ENCODE results near the gene DGKI.

- TF ChIP-seq POLR2A (IDR thresholded peaks at IDR 0.05) = no peak
- no peak for TF ChIP-seq POLR2AphosphoS5 (IDR thresholded peaks at IDR 0.05)
- no peak for TF ChIP-seq EP300 (IDR thresholded peaks at IDR 0.05)
Measured at GRCh38 chr7:137696376-137696775, 150.4 kb downstream of the DGKI start.

All from suprapubic skin (tissue), 4 donors.